Measurements from ENCODE around the gene AFDN.

DNA sequence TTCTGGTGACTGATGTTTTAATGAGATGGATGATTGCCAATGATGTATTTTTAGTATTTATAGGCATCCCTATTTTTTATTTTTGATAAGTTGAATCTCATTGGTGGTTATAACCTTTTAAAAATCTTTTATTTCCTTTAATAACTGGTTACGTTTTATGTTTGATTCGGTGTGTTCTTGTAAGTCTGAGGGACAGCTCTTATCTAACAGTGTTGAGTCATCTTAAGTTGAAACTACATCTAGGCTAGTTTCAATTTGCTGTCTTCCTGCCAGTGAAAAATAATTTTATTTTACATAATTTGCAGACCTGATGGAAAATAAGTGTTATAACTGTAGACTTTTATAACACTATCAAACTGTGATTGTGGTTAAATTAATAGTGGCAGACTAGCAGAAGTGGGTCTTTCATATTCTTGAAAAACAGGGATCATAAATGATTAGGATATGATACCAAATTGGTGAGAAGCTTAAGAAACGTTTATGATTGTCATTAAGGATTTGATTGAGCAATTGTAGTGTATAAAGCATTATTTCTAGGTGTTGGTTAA is 4.6 kb downstream of the AFDN start:
- TF ChIP-seq YY1 (IDR thresholded peaks at IDR 0.05; ENCODE audit: low read depth, low read length), result no peak
- TF ChIP-seq, protein P1, sequence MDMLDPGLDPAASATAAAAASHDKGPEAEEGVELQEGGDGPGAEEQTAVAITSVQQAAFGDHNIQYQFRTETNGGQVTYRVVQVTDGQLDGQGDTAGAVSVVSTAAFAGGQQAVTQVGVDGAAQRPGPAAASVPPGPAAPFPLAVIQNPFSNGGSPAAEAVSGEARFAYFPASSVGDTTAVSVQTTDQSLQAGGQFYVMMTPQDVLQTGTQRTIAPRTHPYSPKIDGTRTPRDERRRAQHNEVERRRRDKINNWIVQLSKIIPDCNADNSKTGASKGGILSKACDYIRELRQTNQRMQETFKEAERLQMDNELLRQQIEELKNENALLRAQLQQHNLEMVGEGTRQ (IDR thresholded peaks at IDR 0.05; ENCODE audit: low read length), result no peak
- TF ChIP-seq, protein P2, sequence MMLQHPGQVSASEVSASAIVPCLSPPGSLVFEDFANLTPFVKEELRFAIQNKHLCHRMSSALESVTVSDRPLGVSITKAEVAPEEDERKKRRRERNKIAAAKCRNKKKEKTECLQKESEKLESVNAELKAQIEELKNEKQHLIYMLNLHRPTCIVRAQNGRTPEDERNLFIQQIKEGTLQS (IDR thresholded peaks at IDR 0.05; ENCODE audit: insufficient read depth, low read depth, low read length), result no peak
- TF ChIP-seq SP1 (IDR thresholded peaks at IDR 0.05; ENCODE audit: low read depth, low read length), result no peak
- TF ChIP-seq, protein P3, sequence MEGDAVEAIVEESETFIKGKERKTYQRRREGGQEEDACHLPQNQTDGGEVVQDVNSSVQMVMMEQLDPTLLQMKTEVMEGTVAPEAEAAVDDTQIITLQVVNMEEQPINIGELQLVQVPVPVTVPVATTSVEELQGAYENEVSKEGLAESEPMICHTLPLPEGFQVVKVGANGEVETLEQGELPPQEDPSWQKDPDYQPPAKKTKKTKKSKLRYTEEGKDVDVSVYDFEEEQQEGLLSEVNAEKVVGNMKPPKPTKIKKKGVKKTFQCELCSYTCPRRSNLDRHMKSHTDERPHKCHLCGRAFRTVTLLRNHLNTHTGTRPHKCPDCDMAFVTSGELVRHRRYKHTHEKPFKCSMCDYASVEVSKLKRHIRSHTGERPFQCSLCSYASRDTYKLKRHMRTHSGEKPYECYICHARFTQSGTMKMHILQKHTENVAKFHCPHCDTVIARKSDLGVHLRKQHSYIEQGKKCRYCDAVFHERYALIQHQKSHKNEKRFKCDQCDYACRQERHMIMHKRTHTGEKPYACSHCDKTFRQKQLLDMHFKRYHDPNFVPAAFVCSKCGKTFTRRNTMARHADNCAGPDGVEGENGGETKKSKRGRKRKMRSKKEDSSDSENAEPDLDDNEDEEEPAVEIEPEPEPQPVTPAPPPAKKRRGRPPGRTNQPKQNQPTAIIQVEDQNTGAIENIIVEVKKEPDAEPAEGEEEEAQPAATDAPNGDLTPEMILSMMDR (IDR thresholded peaks at IDR 0.05; ENCODE audit: control extremely low read depth in 1 of 3, insufficient read depth in 1 of 3, low read depth in 1 of 3, low read length in 3 of 3), result no peak
- no peak for TF ChIP-seq EZH2 (IDR thresholded peaks at IDR 0.05; ENCODE audit: low read depth, low read length, severe bottlenecking)
- no peak for TF ChIP-seq RXRA (IDR thresholded peaks at IDR 0.05; ENCODE audit: insufficient read depth, low read depth, low read length)
- no peak for TF ChIP-seq POLR2A (IDR thresholded peaks at IDR 0.05; ENCODE audit: control extremely low read depth in 1 of 2, low read depth in 2 of 2, low read length in 2 of 2)
- TF ChIP-seq POLR2AphosphoS5 (IDR thresholded peaks at IDR 0.05; ENCODE audit: low read depth, low read length), result no peak
- no peak for TF ChIP-seq EP300 (IDR thresholded peaks at IDR 0.05; ENCODE audit: borderline replicate concordance in 1 of 2, low read depth in 2 of 2, low read length in 2 of 2)
- no peak for TF ChIP-seq POU5F1 (IDR thresholded peaks at IDR 0.05; ENCODE audit: low read depth, low read length)
- no peak for TF ChIP-seq PHF8 (conservative IDR thresholded peaks at IDR 0.05; ENCODE audit: low read depth, low read length)
- no peak for TF ChIP-seq CREB1 (IDR thresholded peaks at IDR 0.05)

Measured in H1 (cell line).